SU-DHL-6 (cell line): ENCODE measurements around the gene IP6K2.

Source experiments
- H2AFZ ChIP-seq: fragments of 200-600 bp; sonication (generic); 2 replicates; pipeline ENCODE4 v1.6.1; 2014; ENCODE audit warnings: low read depth, mild to moderate bottlenecking, moderate library complexity, mixed read lengths, antibody characterized with exemption, low read length; ENCODE audit not compliant: severe bottlenecking
- H3F3A ChIP-seq: fragments of 200-600 bp; shearing (Covaris generic); 2 replicates; pipeline ENCODE4 v1.6.0; 2016; ENCODE audit warnings: antibody characterized with exemption, mild to moderate bottlenecking; ENCODE audit not compliant: insufficient read depth
- H3K27ac ChIP-seq: fragments of 200-600 bp; sonication (generic); 2 replicates; pipeline ENCODE4 v1.5.1; 2016; ENCODE audit warnings: low read depth, mild to moderate bottlenecking, low read length, moderate library complexity, mixed read lengths
- H3K27me3 ChIP-seq: fragments of 200-600 bp; sonication (generic), shearing (Covaris generic); 2 replicates; pipeline ENCODE4 v1.6.0; 2014; ENCODE audit warnings: mild to moderate bottlenecking, low read length
- H3K36me3 ChIP-seq: fragments of 200-600 bp; sonication (generic); 2 replicates; pipeline ENCODE4 v1.6.1; 2014; ENCODE audit warnings: mild to moderate bottlenecking, low read length, mixed read lengths
- H3K4me2 ChIP-seq: fragments of 300-600, 200-600 bp; shearing (Covaris generic), sonication (generic); 2 replicates; pipeline ENCODE4 v1.6.0; 2014; ENCODE audit warnings: low read length, low read depth, mild to moderate bottlenecking; ENCODE audit not compliant: poor library complexity, severe bottlenecking
- H3K4me3 ChIP-seq: fragments of 200-600 bp; sonication (generic); 2 replicates; pipeline ENCODE4 v1.5.1; 2014; ENCODE audit warnings: antibody characterized with exemption, low read length, mild to moderate bottlenecking, mixed read lengths; ENCODE audit not compliant: insufficient read depth, poor library complexity, severe bottlenecking
- H3K79me2 ChIP-seq: fragments of 200-600 bp; sonication (generic); 2 replicates; pipeline ENCODE4 v1.6.1; 2014; ENCODE audit warnings: mild to moderate bottlenecking, low read length, moderate library complexity; ENCODE audit not compliant: insufficient read depth
- H3K9ac ChIP-seq: fragments of 200-600 bp; sonication (generic); 2 replicates; pipeline ENCODE4 v1.7.0; 2014; ENCODE audit warnings: mild to moderate bottlenecking, low read length
- H3K9me2 ChIP-seq: fragments of 200-600 bp; sonication (generic); replicated peaks from 2 replicates; pipeline ENCODE4 v1.6.1; 2014; ENCODE audit warnings: low read length; ENCODE audit not compliant: insufficient read depth
- H3K9me3 ChIP-seq: fragments of 200-600 bp; sonication (generic); 2 replicates; pipeline ENCODE4 v1.6.1; 2014; ENCODE audit warnings: low read length, mixed read lengths; ENCODE audit not compliant: insufficient read depth
- H4K20me1 ChIP-seq: fragments of 200-600 bp; sonication (generic); 2 replicates; pipeline ENCODE4 v1.6.1; 2014; ENCODE audit warnings: low read depth, mild to moderate bottlenecking, antibody characterized with exemption, low read length, moderate library complexity, mixed read lengths
- CTCF ChIP-seq: fragments of 200-600 bp; sonication (generic); IDR thresholded peaks from one replicate; pipeline ENCODE4 v1.5.1; 2017; ENCODE audit warnings: antibody characterized with exemption, mild to moderate bottlenecking, low read length, moderate library complexity; ENCODE audit not compliant: insufficient read depth, poor library complexity, severe bottlenecking
- EZH2phosphoT487 ChIP-seq: fragments of 200-600 bp; sonication (generic), shearing (Covaris generic); conservative IDR thresholded peaks from 2 replicates; pipeline ENCODE4 v1.6.1; 2018; ENCODE audit warnings: mild to moderate bottlenecking, antibody characterized with exemption, low read length, moderate library complexity, mixed read lengths

Gene IP6K2

GRCh38 chr3:48656061-48656840, 60.8 kb downstream of the IP6K2 start:
- Histone ChIP-seq H3K9me3 (no peaks in the 10 kb centered on the region), H3F3A (0 out of 2 replicates have a peak, but pooled peaks cover 6% of the 10 kb centered on the region), H2AFZ (peak overlapping the region; percentile 80), H3K27ac (no peak overlapping the region), H4K20me1 (no peaks in the 10 kb centered on the region), H3K9me2 (no peaks in the 10 kb centered on the region), H3K27me3 (no peaks in the 10 kb centered on the region), H3K9ac (peak overlapping the region; percentile 57), H3K4me2 (peak overlapping the region; percentile 43), H3K36me3 (no peaks in the 10 kb centered on the region), H3K4me3 (peak overlapping the region; percentile 54), H3K79me2 (no peaks in the 10 kb centered on the region)
- TF ChIP-seq EZH2phosphoT487 (no peak), CTCF (peak; percentile 50)

- Histone ChIP-seq H4K20me1 (no peaks in the 10 kb centered on the region), H3K79me2 (no peaks in the 10 kb centered on the region), H3K9ac (peak overlapping the region; percentile 57), H3K4me2 (peak overlapping the region; percentile 43), H3K27ac (no peak overlapping the region), H3K9me3 (no peaks in the 10 kb centered on the region), H3F3A (0 out of 2 replicates have a peak, but pooled peaks cover 6% of the 10 kb centered on the region), H2AFZ (peak overlapping the region; percentile 80), H3K4me3 (peak overlapping the region; percentile 54), H3K9me2 (no peaks in the 10 kb centered on the region), H3K27me3 (no peaks in the 10 kb centered on the region), H3K36me3 (no peaks in the 10 kb centered on the region)
- TF ChIP-seq EZH2phosphoT487 (no peak), CTCF (no peak)
Measured at GRCh38 chr3:48655606-48656005, 61.4 kb downstream of the IP6K2 start.

- TF ChIP-seq EZH2phosphoT487 = no peak
- no peak for TF ChIP-seq CTCF
- no peak overlapping the region for H3K9ac ChIP-seq
- H3F3A ChIP-seq = 0 out of 2 replicates have a peak, but pooled peaks cover 6% of the 10 kb centered on the region
- H3K4me3 ChIP-seq = no peak overlapping the region
- no peak overlapping the region for H2AFZ ChIP-seq
- no peak overlapping the region for H3K27ac ChIP-seq
- no peaks in the 10 kb centered on the region for H3K79me2 ChIP-seq
- H4K20me1 ChIP-seq = no peaks in the 10 kb centered on the region
- H3K9me2 ChIP-seq = no peaks in the 10 kb centered on the region
- no peaks in the 10 kb centered on the region for H3K36me3 ChIP-seq
- no peaks in the 10 kb centered on the region for H3K9me3 ChIP-seq
- no peak overlapping the region for H3K4me2 ChIP-seq
- no peaks in the 10 kb centered on the region for H3K27me3 ChIP-seq
Measured at GRCh38 chr3:48655063-48655462, 62.0 kb downstream of the IP6K2 start.
